Fibroblast of lung (primary cell): ENCODE measurements around the gene HIBADH.

Experiments used
- EZH2 ChIP-seq: IDR thresholded peaks from 2 replicates; pipeline ENCODE4 v1.5.1; 2012; ENCODE audit warnings: low read length, control low read depth, mild to moderate bottlenecking; ENCODE audit errors: missing control alignments
- TF ChIP-seq, protein P1 (sequence below), 2 donors: IDR thresholded peaks in 1 of 2; conservative IDR thresholded peaks in 1 of 2; 1 replicate in 1 of 2; 2 replicates in 1 of 2; pipeline ENCODE4 v1.5.1; 2011 to 2012; ENCODE audit warnings: low read length in 2 of 2, control low read depth in 1 of 2, inconsistent platforms in 1 of 2, low read depth in 1 of 2, mild to moderate bottlenecking in 1 of 2

DNA sequence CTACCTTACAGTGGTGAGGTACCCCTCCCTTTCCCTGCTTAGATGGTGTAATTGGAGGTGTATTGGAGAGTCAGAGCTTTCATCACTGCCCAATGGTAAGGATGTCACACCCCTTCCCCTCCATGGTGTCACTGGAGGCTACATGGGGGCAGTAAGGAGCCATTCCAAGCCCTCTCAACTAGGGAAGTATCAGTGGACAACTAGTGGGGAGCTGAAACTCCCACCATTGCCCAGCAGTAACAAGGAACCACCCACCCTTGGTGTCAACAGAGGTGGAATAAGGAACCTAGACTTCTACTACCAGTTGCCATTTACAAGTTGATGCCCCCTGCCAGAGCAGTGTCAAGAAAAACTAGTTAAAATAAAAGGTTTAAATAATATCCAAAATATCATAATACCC is 2.8 kb upstream of the HIBADH start:
- TF ChIP-seq, protein P1, sequence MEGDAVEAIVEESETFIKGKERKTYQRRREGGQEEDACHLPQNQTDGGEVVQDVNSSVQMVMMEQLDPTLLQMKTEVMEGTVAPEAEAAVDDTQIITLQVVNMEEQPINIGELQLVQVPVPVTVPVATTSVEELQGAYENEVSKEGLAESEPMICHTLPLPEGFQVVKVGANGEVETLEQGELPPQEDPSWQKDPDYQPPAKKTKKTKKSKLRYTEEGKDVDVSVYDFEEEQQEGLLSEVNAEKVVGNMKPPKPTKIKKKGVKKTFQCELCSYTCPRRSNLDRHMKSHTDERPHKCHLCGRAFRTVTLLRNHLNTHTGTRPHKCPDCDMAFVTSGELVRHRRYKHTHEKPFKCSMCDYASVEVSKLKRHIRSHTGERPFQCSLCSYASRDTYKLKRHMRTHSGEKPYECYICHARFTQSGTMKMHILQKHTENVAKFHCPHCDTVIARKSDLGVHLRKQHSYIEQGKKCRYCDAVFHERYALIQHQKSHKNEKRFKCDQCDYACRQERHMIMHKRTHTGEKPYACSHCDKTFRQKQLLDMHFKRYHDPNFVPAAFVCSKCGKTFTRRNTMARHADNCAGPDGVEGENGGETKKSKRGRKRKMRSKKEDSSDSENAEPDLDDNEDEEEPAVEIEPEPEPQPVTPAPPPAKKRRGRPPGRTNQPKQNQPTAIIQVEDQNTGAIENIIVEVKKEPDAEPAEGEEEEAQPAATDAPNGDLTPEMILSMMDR (conservative IDR thresholded peaks at IDR 0.05 in 1 of 2, IDR thresholded peaks at IDR 0.05 in 1 of 2; ENCODE audit: low read depth in 1 of 2, low read length in 2 of 2) = no peak
- TF ChIP-seq EZH2 = no peak
